ENCODE measurements around the gene ZNF571. TPM values are rescaled to one million over a fixed set of nuclear protein-coding genes. Genes with fewer than 3 reads are reported as not detected.

ZNF571 gene
- 1 to 10 TPM; 2.4 to 5.0 TPM for total RNA-seq

- ATAC-seq (peak; percentile 96 to 98), DNase-seq (ENCODE audit: low spot score in 2 of 2) (peak; percentile 81 to 90)
- Mint-ChIP-seq H3K36me3 (peaks cover 46 to 60% of the 10 kb centered on the region in 2 donors), H3K9me3 (peaks cover 6 to 19% of the 10 kb centered on the region in 2 donors), H3K27ac (peak within 1 kb of the TSS; percentile 93 to 98)
These were observed at the start of gene ZNF571, which contains the start of gene ZNF540 for GRCh38 chr19:37594304-37594981. Gene ZNF571, minus strand, starts transcription at chr19:37594792. Its CDS starts 8,116 bp downstream, at chr19:37586676. Gene ZNF540, plus strand, starts transcription at chr19:37594876. Its CDS starts 3,572 bp downstream, at chr19:37598448.

GRCh38 chr19:37635076-37636056, 40.8 kb upstream of the ZNF571 start:
- peaks cover 47 to 65% of the 10 kb centered on the region in 2 donors for H3K36me3 Mint-ChIP-seq
- ATAC-seq = no peak
- H3K27ac Mint-ChIP-seq = no peak overlapping the region
- H3K9me3 Mint-ChIP-seq = peaks cover 40 to 41% of the 10 kb centered on the region in 2 donors
- DNase-seq (ENCODE audit: low spot score in 2 of 2) = no peak

GRCh38 chr19:37594982-37595382, 390 bp upstream of the ZNF571 start:
- DNase-seq (ENCODE audit: low spot score in 2 of 2) (peak in 1 of 2 donors; percentile 81), ATAC-seq (peak; percentile 57 to 79)
- peaks cover 51 to 58% of the 10 kb centered on the region in 2 donors for H3K36me3 Mint-ChIP-seq
- H3K9me3 Mint-ChIP-seq = peaks cover 6 to 19% of the 10 kb centered on the region in 2 donors
- H3K27ac Mint-ChIP-seq = peak overlapping the region; percentile 93 to 98

GRCh38 chr19:37593996-37594303, 642 bp downstream of the ZNF571 start:
- Mint-ChIP-seq H3K9me3 (peaks cover 6 to 22% of the 10 kb centered on the region in 2 donors), H3K27ac (peak overlapping the region; percentile 93 to 98), H3K36me3 (peaks cover 44 to 60% of the 10 kb centered on the region in 2 donors)
- peak in 1 of 2 donors; percentile 54 for DNase-seq (ENCODE audit: low spot score in 2 of 2)
- ATAC-seq = no peak

GRCh38 chr19:37583340-37583739, 11.3 kb downstream of the ZNF571 start:
- no peak overlapping the region for H3K27ac Mint-ChIP-seq
- H3K36me3 Mint-ChIP-seq = peaks cover 35 to 36% of the 10 kb centered on the region in 2 donors
- no peak for DNase-seq (ENCODE audit: low spot score in 2 of 2)
- peak in 1 of 2 donors; percentile 59 for ATAC-seq
- peaks cover 30 to 52% of the 10 kb centered on the region in 2 donors for H3K9me3 Mint-ChIP-seq

- no peak for DNase-seq (ENCODE audit: low spot score in 2 of 2)
- ATAC-seq = no peak
- Mint-ChIP-seq H3K36me3 (peaks cover 33 to 65% of the 10 kb centered on the region in 2 donors), H3K27ac (no peak overlapping the region), H3K9me3 (peaks cover 43 to 52% of the 10 kb centered on the region in 2 donors)
These were observed 22.4 kb downstream of the ZNF571 start for GRCh38 chr19:37572203-37572602.

GRCh38 chr19:37565370-37565669, 29.3 kb downstream of the ZNF571 start:
- H3K9me3 Mint-ChIP-seq = peaks cover 56 to 63% of the 10 kb centered on the region in 2 donors
- H3K27ac Mint-ChIP-seq = no peak overlapping the region
- ATAC-seq (no peak), DNase-seq (ENCODE audit: low spot score in 2 of 2) (no peak)
- peaks cover 74 to 85% of the 10 kb centered on the region in 2 donors for H3K36me3 Mint-ChIP-seq

- DNase-seq (ENCODE audit: low spot score in 2 of 2) = no peak
- H3K36me3 Mint-ChIP-seq = peaks cover 69 to 81% of the 10 kb centered on the region in 2 donors
- H3K27ac Mint-ChIP-seq = no peak overlapping the region
- ATAC-seq = no peak
- peaks cover 50 to 59% of the 10 kb centered on the region in 2 donors for H3K9me3 Mint-ChIP-seq
These were observed 29.8 kb downstream of the ZNF571 start for GRCh38 chr19:37564624-37565369.

- Mint-ChIP-seq H3K9me3 (peaks cover 45 to 56% of the 10 kb centered on the region in 2 donors), H3K27ac (no peak overlapping the region), H3K36me3 (peaks cover 70 to 82% of the 10 kb centered on the region in 2 donors)
- DNase-seq (ENCODE audit: low spot score in 2 of 2) (no peak), ATAC-seq (no peak)
These were observed 31.1 kb downstream of the ZNF571 start for GRCh38 chr19:37563518-37563917.

- DNase-seq (ENCODE audit: low spot score in 2 of 2) (peak; percentile 65 to 70), ATAC-seq (peak; percentile 87 to 89)
- H3K9me3 Mint-ChIP-seq = peaks cover 32 to 44% of the 10 kb centered on the region in 2 donors
- H3K27ac Mint-ChIP-seq = peak overlapping the region; percentile 79 to 87
- H3K36me3 Mint-ChIP-seq = peaks cover 73 to 77% of the 10 kb centered on the region in 2 donors
These were observed 43.2 kb downstream of the ZNF571 start for GRCh38 chr19:37551129-37551993.

- ATAC-seq (no peak), DNase-seq (ENCODE audit: low spot score in 2 of 2) (no peak)
- Mint-ChIP-seq H3K36me3 (peaks cover 57 to 59% of the 10 kb centered on the region in 2 donors), H3K9me3 (peaks cover 40 to 42% of the 10 kb centered on the region in 2 donors), H3K27ac (no peak overlapping the region)
These were observed 57.1 kb downstream of the ZNF571 start for GRCh38 chr19:37537391-37537947.

- peaks cover 27 to 31% of the 10 kb centered on the region in 2 donors for H3K9me3 Mint-ChIP-seq
- DNase-seq (ENCODE audit: low spot score in 2 of 2) (no peak), ATAC-seq (peak; percentile 49 to 96)
- H3K36me3 Mint-ChIP-seq = peaks cover 56 to 81% of the 10 kb centered on the region in 2 donors
- no peak overlapping the region for H3K27ac Mint-ChIP-seq
These were observed 74.7 kb downstream of the ZNF571 start for GRCh38 chr19:37519890-37520289.

Data from activated naive CD4-positive, alpha-beta T cell treated with anti-CD3 and anti-CD28 coated beads, Interleukin-2, amount 50 U/mL, for 72 hours (primary cell).